WTC11 (cell line): ENCODE results near the gene RANBP9. TPM values are rescaled to one million over a fixed set of nuclear protein-coding genes. Genes with fewer than 3 reads are reported as not detected.

Experiments used
- ATAC-seq: fragments of 200-7000 bp; cut with Tn5 transposase; 2 replicates; pipeline ENCODE4 v1.10.0; 2021; ENCODE audit warnings: mild to moderate bottlenecking, moderate library complexity
- CTCF ChIA-PET: fragments of 300-600 bp; sonication (Branson Sonifier 250); formaldehyde crosslinking; loops from one replicate; lab custom pipeline; 2021; ENCODE audit warnings: antibody characterized with exemption; lab: Charles Lee
- POLR2A ChIA-PET: fragments of 350-600 bp; sonication (Branson Sonifier 250); formaldehyde crosslinking; loops from one replicate; lab custom pipeline; 2021; ENCODE audit warnings: antibody characterized with exemption; lab: Charles Lee
- DNase-seq: peaks from one replicate; pipeline ENCODE4 v3.0.0; 2021; ENCODE audit warnings: low spot score
- H3K27ac Mint-ChIP-seq: 2 replicates; pipeline ENCODE4 v1.8.0; 2021; ENCODE audit warnings: mixed read lengths
- H3K27me3 Mint-ChIP-seq: 2 replicates; pipeline ENCODE4 v1.8.0; 2021; ENCODE audit warnings: low read depth, mild to moderate bottlenecking, moderate library complexity, mixed read lengths
- H3K36me3 Mint-ChIP-seq: 2 replicates; pipeline ENCODE4 v1.8.0; 2021; ENCODE audit warnings: mixed read lengths
- H3K4me1 Mint-ChIP-seq: 2 replicates; pipeline ENCODE4 v1.8.0; 2022; ENCODE audit warnings: mixed read lengths
- H3K4me3 Mint-ChIP-seq: 2 replicates; pipeline ENCODE4 v1.8.0; 2021; ENCODE audit warnings: mild to moderate bottlenecking, moderate library complexity, mixed read lengths
- H3K9me3 Mint-ChIP-seq: 2 replicates; pipeline ENCODE4 v1.8.0; 2021; ENCODE audit warnings: mixed read lengths
- ELF4 ChIP-seq: sonication (generic); formaldehyde crosslinking; IDR thresholded peaks from 2 replicates; pipeline ENCODE4 v1.8.1; 2022; ENCODE audit warnings: low read depth, mild to moderate bottlenecking, moderate library complexity, missing genetic modification reagents
- GABPB1 ChIP-seq: sonication (generic); formaldehyde crosslinking; IDR thresholded peaks from 2 replicates; pipeline ENCODE4 v1.8.1; 2023; ENCODE audit warnings: mild to moderate bottlenecking, missing genetic modification reagents
- MXD4 ChIP-seq: fragments of 250-450 bp; sonication (Bioruptor Pico); IDR thresholded peaks from 2 replicates; pipeline ENCODE4 v1.8.0; 2021; ENCODE audit warnings: mild to moderate bottlenecking, moderate library complexity, borderline replicate concordance
- NFATC4 ChIP-seq: fragments of 250-450 bp; sonication (Bioruptor Pico); IDR thresholded peaks from 2 replicates; pipeline ENCODE4 v1.9.0; 2021; ENCODE audit warnings: mild to moderate bottlenecking
- NFYB ChIP-seq: sonication (generic); formaldehyde crosslinking; conservative IDR thresholded peaks from 2 replicates; pipeline ENCODE4 v1.8.0; 2022; ENCODE audit warnings: low read depth, missing genetic modification reagents
- NR3C1 ChIP-seq: sonication (generic); formaldehyde crosslinking; conservative IDR thresholded peaks from 2 replicates; pipeline ENCODE4 v1.8.1; 2023; ENCODE audit warnings: low read depth, mild to moderate bottlenecking, missing genetic modification reagents
- RELA ChIP-seq: sonication (generic); formaldehyde crosslinking; IDR thresholded peaks from 2 replicates; pipeline ENCODE4 v1.8.1; 2022; ENCODE audit warnings: missing genetic modification reagents, mild to moderate bottlenecking, borderline replicate concordance
- SMAD3 ChIP-seq: sonication (generic); formaldehyde crosslinking; IDR thresholded peaks from 2 replicates; pipeline ENCODE4 v1.8.0; 2022; ENCODE audit warnings: missing genetic modification reagents, mild to moderate bottlenecking, borderline replicate concordance
- TEAD1 ChIP-seq: sonication (generic); formaldehyde crosslinking; IDR thresholded peaks from 2 replicates; pipeline ENCODE4 v1.8.0; 2022; ENCODE audit warnings: mild to moderate bottlenecking, missing genetic modification reagents
- TP53 ChIP-seq: sonication (generic); formaldehyde crosslinking; IDR thresholded peaks from 2 replicates; pipeline ENCODE4 v1.8.1; 2023; ENCODE audit warnings: mild to moderate bottlenecking, missing genetic modification reagents
- ZBTB21 ChIP-seq: sonication (generic); formaldehyde crosslinking; IDR thresholded peaks from 2 replicates; pipeline ENCODE4 v1.8.1; 2023; ENCODE audit warnings: mild to moderate bottlenecking, missing genetic modification reagents, borderline replicate concordance
- ZNF219 ChIP-seq: sonication (generic); formaldehyde crosslinking; IDR thresholded peaks from 2 replicates; pipeline ENCODE4 v1.8.0; 2023; ENCODE audit warnings: missing genetic modification reagents, mild to moderate bottlenecking, borderline replicate concordance
- ZNF263 ChIP-seq: sonication (generic); formaldehyde crosslinking; IDR thresholded peaks from 2 replicates; pipeline ENCODE4 v1.8.1; 2022; ENCODE audit warnings: low read depth, mild to moderate bottlenecking, moderate library complexity, missing genetic modification reagents
- ZNF416 ChIP-seq: fragments of 250-450 bp; sonication (Bioruptor Pico); IDR thresholded peaks from 2 replicates; pipeline ENCODE4 v1.9.0; 2021; ENCODE audit warnings: mild to moderate bottlenecking, inconsistent platforms
- ZNF423 ChIP-seq: fragments of 250-450 bp; sonication (Bioruptor Pico); IDR thresholded peaks from 2 replicates; pipeline ENCODE4 v2.1.2; 2022; ENCODE audit warnings: mild to moderate bottlenecking, moderate library complexity
- total RNA-seq: library from RNA; stranded (reverse); gene quantifications from 3 replicates; pipeline ENCODE4 v1.2.3, GENCODE V29; 2021
- TF ChIP-seq, protein P1 (sequence below): sonication (generic); formaldehyde crosslinking; IDR thresholded peaks from 2 replicates; pipeline ENCODE4 v1.8.0; 2023; ENCODE audit warnings: missing genetic modification reagents
- TF ChIP-seq, protein P2 (sequence below): fragments of 200-600 bp; IDR thresholded peaks from 2 replicates; pipeline ENCODE4 v1.8.0; 2022; ENCODE audit warnings: antibody characterized with exemption
- TF ChIP-seq, protein P3 (sequence below): sonication (generic); formaldehyde crosslinking; IDR thresholded peaks from 2 replicates; pipeline ENCODE4 v1.8.0; 2023; ENCODE audit warnings: mild to moderate bottlenecking, missing genetic modification reagents
- TF ChIP-seq, protein P4 (sequence below): sonication (generic); formaldehyde crosslinking; IDR thresholded peaks from 2 replicates; pipeline ENCODE4 v1.8.0; 2023; ENCODE audit warnings: missing genetic modification reagents, mild to moderate bottlenecking, borderline replicate concordance
- TF ChIP-seq, protein P5 (sequence below): fragments of 250-450 bp; sonication (Bioruptor Pico); IDR thresholded peaks from 2 replicates; pipeline ENCODE4 v1.8.0; 2021; ENCODE audit warnings: mild to moderate bottlenecking

Gene RANBP9
- total RNA-seq, 1 experiment from 2014 or later = 33.4 TPM

DNA sequence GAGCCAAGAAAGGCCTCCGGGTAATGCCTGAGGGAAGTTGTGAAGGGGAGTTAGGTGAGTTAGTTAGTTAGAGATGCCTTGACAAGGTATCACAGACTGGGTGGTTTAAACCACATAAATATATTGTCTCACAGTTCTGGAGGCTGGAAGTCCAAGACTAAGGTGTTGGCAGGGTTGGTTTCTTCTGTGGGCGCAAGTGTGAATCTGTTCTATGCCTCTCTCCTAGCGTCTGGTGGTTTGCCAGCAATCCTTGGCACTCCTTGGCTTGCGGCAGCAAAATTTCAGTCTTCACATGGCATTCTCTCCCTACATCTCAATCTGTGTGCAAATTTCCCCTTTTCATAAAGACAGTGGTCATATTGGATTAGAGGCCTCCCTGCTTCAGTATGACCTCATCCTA is 29.7 kb upstream of the RANBP9 start:
- Mint-ChIP-seq H3K27ac (no peak overlapping the region), H3K27me3 (no peaks in the 10 kb centered on the region; the same call in 1 of the 2 replicates), H3K9me3 (peaks cover 16% of the 10 kb centered on the region; the same call in 1 of the 2 replicates), H3K4me3 (no peak overlapping the region), H3K4me1 (no peaks in the 10 kb centered on the region), H3K36me3 (no peaks in the 10 kb centered on the region)
- DNase-seq (no peak), ATAC-seq (no peak)
- CTCF ChIA-PET = no interaction called here
- POLR2A ChIA-PET = no interaction called here
- TF ChIP-seq NR3C1 (CRISPR knock-in tag) (no peak), ZNF423 (CRISPR knock-in tag) (no peak), ZBTB21 (CRISPR knock-in tag) (no peak), ZNF263 (no peak), RELA (CRISPR knock-in tag) (no peak), NFYB (CRISPR knock-in tag) (no peak), ZNF416 (CRISPR knock-in tag) (no peak), GABPB1 (CRISPR knock-in tag) (no peak), SMAD3 (CRISPR knock-in tag) (no peak)
- TF ChIP-seq, protein P1, sequence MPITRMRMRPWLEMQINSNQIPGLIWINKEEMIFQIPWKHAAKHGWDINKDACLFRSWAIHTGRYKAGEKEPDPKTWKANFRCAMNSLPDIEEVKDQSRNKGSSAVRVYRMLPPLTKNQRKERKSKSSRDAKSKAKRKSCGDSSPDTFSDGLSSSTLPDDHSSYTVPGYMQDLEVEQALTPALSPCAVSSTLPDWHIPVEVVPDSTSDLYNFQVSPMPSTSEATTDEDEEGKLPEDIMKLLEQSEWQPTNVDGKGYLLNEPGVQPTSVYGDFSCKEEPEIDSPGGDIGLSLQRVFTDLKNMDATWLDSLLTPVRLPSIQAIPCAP (CRISPR knock-in tag) = no peak

DNA sequence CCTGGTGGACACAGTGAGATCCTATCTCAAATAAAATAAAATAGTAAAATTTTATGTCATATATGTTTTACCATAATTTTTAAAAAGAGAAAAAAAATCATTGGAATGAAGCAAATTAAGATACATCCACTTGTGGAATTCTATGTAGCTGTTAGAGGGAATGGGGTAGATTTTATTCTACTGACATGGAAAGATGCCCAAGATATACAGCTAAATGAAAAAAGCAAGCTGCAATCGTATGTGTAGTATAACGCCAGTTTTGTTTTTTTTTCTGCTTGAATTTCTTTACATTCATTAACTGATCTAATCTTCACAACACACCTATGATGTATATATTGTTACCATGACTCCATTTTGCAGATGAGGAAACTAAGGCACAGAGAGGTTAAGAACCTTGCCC is 23.4 kb upstream of the RANBP9 start:
- ATAC-seq (no peak), DNase-seq (no peak)
- TF ChIP-seq TEAD1 (CRISPR knock-in tag) = no peak
- TF ChIP-seq, protein P2, sequence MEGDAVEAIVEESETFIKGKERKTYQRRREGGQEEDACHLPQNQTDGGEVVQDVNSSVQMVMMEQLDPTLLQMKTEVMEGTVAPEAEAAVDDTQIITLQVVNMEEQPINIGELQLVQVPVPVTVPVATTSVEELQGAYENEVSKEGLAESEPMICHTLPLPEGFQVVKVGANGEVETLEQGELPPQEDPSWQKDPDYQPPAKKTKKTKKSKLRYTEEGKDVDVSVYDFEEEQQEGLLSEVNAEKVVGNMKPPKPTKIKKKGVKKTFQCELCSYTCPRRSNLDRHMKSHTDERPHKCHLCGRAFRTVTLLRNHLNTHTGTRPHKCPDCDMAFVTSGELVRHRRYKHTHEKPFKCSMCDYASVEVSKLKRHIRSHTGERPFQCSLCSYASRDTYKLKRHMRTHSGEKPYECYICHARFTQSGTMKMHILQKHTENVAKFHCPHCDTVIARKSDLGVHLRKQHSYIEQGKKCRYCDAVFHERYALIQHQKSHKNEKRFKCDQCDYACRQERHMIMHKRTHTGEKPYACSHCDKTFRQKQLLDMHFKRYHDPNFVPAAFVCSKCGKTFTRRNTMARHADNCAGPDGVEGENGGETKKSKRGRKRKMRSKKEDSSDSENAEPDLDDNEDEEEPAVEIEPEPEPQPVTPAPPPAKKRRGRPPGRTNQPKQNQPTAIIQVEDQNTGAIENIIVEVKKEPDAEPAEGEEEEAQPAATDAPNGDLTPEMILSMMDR = no peak
- TF ChIP-seq, protein P3, sequence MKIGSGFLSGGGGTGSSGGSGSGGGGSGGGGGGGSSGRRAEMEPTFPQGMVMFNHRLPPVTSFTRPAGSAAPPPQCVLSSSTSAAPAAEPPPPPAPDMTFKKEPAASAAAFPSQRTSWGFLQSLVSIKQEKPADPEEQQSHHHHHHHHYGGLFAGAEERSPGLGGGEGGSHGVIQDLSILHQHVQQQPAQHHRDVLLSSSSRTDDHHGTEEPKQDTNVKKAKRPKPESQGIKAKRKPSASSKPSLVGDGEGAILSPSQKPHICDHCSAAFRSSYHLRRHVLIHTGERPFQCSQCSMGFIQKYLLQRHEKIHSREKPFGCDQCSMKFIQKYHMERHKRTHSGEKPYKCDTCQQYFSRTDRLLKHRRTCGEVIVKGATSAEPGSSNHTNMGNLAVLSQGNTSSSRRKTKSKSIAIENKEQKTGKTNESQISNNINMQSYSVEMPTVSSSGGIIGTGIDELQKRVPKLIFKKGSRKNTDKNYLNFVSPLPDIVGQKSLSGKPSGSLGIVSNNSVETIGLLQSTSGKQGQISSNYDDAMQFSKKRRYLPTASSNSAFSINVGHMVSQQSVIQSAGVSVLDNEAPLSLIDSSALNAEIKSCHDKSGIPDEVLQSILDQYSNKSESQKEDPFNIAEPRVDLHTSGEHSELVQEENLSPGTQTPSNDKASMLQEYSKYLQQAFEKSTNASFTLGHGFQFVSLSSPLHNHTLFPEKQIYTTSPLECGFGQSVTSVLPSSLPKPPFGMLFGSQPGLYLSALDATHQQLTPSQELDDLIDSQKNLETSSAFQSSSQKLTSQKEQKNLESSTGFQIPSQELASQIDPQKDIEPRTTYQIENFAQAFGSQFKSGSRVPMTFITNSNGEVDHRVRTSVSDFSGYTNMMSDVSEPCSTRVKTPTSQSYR (CRISPR knock-in tag) = no peak
- TF ChIP-seq, protein P4, sequence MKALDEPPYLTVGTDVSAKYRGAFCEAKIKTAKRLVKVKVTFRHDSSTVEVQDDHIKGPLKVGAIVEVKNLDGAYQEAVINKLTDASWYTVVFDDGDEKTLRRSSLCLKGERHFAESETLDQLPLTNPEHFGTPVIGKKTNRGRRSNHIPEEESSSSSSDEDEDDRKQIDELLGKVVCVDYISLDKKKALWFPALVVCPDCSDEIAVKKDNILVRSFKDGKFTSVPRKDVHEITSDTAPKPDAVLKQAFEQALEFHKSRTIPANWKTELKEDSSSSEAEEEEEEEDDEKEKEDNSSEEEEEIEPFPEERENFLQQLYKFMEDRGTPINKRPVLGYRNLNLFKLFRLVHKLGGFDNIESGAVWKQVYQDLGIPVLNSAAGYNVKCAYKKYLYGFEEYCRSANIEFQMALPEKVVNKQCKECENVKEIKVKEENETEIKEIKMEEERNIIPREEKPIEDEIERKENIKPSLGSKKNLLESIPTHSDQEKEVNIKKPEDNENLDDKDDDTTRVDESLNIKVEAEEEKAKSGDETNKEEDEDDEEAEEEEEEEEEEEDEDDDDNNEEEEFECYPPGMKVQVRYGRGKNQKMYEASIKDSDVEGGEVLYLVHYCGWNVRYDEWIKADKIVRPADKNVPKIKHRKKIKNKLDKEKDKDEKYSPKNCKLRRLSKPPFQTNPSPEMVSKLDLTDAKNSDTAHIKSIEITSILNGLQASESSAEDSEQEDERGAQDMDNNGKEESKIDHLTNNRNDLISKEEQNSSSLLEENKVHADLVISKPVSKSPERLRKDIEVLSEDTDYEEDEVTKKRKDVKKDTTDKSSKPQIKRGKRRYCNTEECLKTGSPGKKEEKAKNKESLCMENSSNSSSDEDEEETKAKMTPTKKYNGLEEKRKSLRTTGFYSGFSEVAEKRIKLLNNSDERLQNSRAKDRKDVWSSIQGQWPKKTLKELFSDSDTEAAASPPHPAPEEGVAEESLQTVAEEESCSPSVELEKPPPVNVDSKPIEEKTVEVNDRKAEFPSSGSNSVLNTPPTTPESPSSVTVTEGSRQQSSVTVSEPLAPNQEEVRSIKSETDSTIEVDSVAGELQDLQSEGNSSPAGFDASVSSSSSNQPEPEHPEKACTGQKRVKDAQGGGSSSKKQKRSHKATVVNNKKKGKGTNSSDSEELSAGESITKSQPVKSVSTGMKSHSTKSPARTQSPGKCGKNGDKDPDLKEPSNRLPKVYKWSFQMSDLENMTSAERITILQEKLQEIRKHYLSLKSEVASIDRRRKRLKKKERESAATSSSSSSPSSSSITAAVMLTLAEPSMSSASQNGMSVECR (CRISPR knock-in tag) = no peak
- no peak for TF ChIP-seq TP53 (CRISPR knock-in tag)
- TF ChIP-seq ELF4 (CRISPR knock-in tag) = no peak
- no peak for TF ChIP-seq NFATC4 (CRISPR knock-in tag)
- no peak for TF ChIP-seq ZNF219 (CRISPR knock-in tag)
- no peak for TF ChIP-seq MXD4 (CRISPR knock-in tag)
- TF ChIP-seq, protein P5, sequence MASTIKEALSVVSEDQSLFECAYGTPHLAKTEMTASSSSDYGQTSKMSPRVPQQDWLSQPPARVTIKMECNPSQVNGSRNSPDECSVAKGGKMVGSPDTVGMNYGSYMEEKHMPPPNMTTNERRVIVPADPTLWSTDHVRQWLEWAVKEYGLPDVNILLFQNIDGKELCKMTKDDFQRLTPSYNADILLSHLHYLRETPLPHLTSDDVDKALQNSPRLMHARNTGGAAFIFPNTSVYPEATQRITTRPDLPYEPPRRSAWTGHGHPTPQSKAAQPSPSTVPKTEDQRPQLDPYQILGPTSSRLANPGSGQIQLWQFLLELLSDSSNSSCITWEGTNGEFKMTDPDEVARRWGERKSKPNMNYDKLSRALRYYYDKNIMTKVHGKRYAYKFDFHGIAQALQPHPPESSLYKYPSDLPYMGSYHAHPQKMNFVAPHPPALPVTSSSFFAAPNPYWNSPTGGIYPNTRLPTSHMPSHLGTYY (CRISPR knock-in tag) = no peak
- Mint-ChIP-seq H3K36me3 (no peaks in the 10 kb centered on the region), H3K4me3 (no peak overlapping the region), H3K27ac (no peak overlapping the region), H3K27me3 (no peaks in the 10 kb centered on the region), H3K9me3 (no peaks in the 10 kb centered on the region), H3K4me1 (peaks cover 12% of the 10 kb centered on the region)
- ChIA-PET POLR2A (interaction anchor here (1.0 kb wide), 1 partner anchor 12 kb away, joined by 4 read pairs; no protein-coding TSS in a partner anchor), CTCF (no interaction called here)
